Choroid plexus epithelial cell (primary cell): ENCODE measurements around the gene CHRNB4.

Source experiments
- DNase-seq: peaks from one replicate; pipeline ENCODE4 v3.0.0-alpha.2; 2010; ENCODE audit warnings: low read depth
- H3K4me3 ChIP-seq: 2 replicates; pipeline ENCODE4 v1.5.1; 2011; ENCODE audit warnings: low read depth, mild to moderate bottlenecking, control low read depth, low read length, moderate library complexity
- TF ChIP-seq, protein P1 (sequence below): conservative IDR thresholded peaks from 2 replicates; pipeline ENCODE4 v1.5.1; 2011; ENCODE audit warnings: low read depth, mild to moderate bottlenecking, control low read depth, inconsistent platforms, low read length, moderate library complexity

CHRNB4 gene

DNA sequence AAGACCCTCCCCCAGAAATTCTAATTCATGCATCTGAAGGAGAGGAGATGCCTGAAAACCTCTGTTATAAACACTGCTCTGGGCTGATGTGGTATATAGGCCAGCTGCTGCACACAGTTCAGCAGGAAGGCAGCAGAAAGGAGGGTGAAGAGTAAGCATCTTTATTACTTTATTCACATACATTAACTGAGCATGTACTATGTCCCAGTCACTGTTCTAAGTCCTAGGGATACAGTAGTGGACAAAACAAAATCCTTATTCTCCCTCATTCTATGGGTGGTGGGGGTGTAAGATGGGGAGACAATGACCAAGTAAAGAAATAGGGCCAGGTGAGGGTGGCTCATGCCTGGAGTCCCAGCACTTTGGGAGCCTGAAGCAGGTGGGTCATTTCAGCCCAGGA is 17.8 kb upstream of the CHRNB4 start:
- DNase-seq = no peak
- no peak overlapping the region for H3K4me3 ChIP-seq
- TF ChIP-seq, protein P1, sequence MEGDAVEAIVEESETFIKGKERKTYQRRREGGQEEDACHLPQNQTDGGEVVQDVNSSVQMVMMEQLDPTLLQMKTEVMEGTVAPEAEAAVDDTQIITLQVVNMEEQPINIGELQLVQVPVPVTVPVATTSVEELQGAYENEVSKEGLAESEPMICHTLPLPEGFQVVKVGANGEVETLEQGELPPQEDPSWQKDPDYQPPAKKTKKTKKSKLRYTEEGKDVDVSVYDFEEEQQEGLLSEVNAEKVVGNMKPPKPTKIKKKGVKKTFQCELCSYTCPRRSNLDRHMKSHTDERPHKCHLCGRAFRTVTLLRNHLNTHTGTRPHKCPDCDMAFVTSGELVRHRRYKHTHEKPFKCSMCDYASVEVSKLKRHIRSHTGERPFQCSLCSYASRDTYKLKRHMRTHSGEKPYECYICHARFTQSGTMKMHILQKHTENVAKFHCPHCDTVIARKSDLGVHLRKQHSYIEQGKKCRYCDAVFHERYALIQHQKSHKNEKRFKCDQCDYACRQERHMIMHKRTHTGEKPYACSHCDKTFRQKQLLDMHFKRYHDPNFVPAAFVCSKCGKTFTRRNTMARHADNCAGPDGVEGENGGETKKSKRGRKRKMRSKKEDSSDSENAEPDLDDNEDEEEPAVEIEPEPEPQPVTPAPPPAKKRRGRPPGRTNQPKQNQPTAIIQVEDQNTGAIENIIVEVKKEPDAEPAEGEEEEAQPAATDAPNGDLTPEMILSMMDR = no peak

DNA sequence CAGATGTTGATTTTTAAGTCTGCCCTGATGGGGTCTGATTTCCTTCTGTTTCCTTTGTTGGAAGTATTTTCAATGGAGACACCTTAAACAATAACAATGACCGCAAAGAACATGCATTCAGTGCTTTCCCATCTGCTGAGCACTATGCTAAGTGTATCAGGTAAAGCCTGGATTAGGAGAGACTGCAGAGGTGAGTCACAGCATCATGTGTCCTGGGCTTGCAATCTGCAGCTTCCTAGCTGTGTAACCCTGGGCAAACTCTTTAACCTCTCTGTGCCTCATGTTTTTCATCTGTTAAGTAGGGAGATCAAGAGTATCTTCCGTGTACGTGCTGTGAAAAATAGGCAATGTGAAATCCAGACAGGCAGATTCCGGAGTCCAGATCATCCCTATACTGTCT is 13.3 kb upstream of the CHRNB4 start:
- DNase-seq = no peak
- no peak overlapping the region for H3K4me3 ChIP-seq
- TF ChIP-seq, protein P1 = no peak

- no peak for DNase-seq
- TF ChIP-seq, protein P1 = no peak
- H3K4me3 ChIP-seq = no peak overlapping the region
These were observed 11.1 kb upstream of the CHRNB4 start for GRCh38 chr15:78651930-78652615.

- H3K4me3 ChIP-seq = no peak overlapping the region
- TF ChIP-seq, protein P1 = no peak
- DNase-seq = no peak
These were observed 10.0 kb upstream of the CHRNB4 start for GRCh38 chr15:78651007-78651406.

GRCh38 chr15:78650022-78650421 is 9.0 kb upstream of the CHRNB4 start:
- no peak for DNase-seq
- H3K4me3 ChIP-seq = no peak overlapping the region
- TF ChIP-seq, protein P1 = no peak

DNA sequence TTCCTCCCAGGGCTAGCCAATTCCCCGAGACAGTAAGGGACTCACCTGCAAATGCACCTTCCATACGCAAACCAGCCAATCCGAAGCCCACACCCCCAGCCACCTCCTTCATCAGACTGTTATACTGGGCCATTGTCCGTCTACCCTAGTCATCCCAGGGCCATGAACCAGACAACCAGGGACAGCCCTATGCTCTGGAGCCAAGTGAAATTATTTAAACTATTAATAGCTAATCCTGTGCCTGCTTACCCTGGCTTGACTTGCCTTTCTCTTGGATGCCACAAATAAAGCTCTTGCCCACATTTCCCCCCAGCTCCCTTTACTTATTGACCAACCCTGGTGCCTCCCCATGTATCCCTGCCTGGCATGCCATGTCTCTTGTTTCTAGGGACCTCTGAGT is 4.0 kb upstream of the CHRNB4 start:
- TF ChIP-seq, protein P1 = no peak
- no peak for DNase-seq

DNA sequence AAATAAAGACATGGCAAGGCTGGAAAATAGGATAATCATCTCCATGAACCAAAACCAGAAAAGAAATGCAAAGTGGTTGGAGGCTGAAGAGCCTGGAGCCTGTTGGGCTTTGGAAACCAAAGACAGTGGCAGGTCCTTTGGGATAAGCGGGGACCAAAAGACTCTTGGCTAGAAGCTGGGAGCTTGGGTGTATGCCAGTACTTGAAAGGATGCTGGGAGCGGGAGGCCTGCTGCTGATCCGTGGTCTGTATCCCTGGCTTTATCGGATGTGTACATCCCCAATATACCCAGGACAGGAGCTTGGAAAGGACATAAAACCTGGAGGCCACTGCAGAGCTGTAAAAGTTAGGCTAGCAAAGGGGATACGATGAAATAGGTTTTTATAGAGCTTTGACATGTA is 1.3 kb upstream of the CHRNB4 start:
- H3K4me3 ChIP-seq = no peak overlapping the region
- no peak for DNase-seq
- TF ChIP-seq, protein P1 = no peak

More for the DNA sequence above, 4.0 kb upstream of the CHRNB4 start:
- H3K4me3 ChIP-seq = no peak overlapping the region
